ENCODE measurements around the gene SNTA1.
A peak's percentile ranks its signal among the peaks of the same experiment; 100 is the strongest.
"Not testable (repeated sequence)": the region's sequence is repeated elsewhere in the genome, so short reads cannot be mapped to it uniquely, and the experiment has no call there.

SNTA1 gene

GRCh38 chr20:33443512-33444239 lies at the start of gene SNTA1:
Gene SNTA1, minus strand, starts transcription at chr20:33443763. Its CDS starts 143 bp downstream, at chr20:33443620.
- DNase-seq (ENCODE audit: low read depth) = peak; percentile 87

GRCh38 chr20:33490934-33491656 lies 47.5 kb upstream of the SNTA1 start:
- peak; percentile 25 for DNase-seq (ENCODE audit: low read depth)

- DNase-seq (ENCODE audit: low read depth) = peak; percentile 78
These were observed 46.7 kb upstream of the SNTA1 start, which contains the start of gene CBFA2T2 for GRCh38 chr20:33490023-33490933. Gene CBFA2T2, plus strand, starts transcription at chr20:33490096. Its CDS starts 172 bp downstream, at chr20:33490268.

- peak; percentile 99 for DNase-seq (ENCODE audit: low read depth)
These were observed 46.0 kb upstream of the SNTA1 start for GRCh38 chr20:33489495-33490022.

- not testable (repeated sequence) for DNase-seq (ENCODE audit: low read depth)
These were observed 45.3 kb upstream of the SNTA1 start for GRCh38 chr20:33488661-33489494.

- DNase-seq (ENCODE audit: low read depth) = no peak
These were observed 44.6 kb upstream of the SNTA1 start for GRCh38 chr20:33488201-33488600.

GRCh38 chr20:33483186-33483585 lies 39.6 kb upstream of the SNTA1 start:
- DNase-seq (ENCODE audit: low read depth) = not testable (repeated sequence)

GRCh38 chr20:33482581-33482980 lies 39.0 kb upstream of the SNTA1 start:
- DNase-seq (ENCODE audit: low read depth) = no peak

- DNase-seq (ENCODE audit: low read depth) = no peak
These were observed 37.9 kb upstream of the SNTA1 start for GRCh38 chr20:33481431-33481941.

GRCh38 chr20:33480048-33480447 lies 36.5 kb upstream of the SNTA1 start:
- DNase-seq (ENCODE audit: low read depth) = no peak

GRCh38 chr20:33477386-33478234 lies 34.0 kb upstream of the SNTA1 start:
- no peak for DNase-seq (ENCODE audit: low read depth)

- DNase-seq (ENCODE audit: low read depth) = no peak
These were observed 32.0 kb upstream of the SNTA1 start for GRCh38 chr20:33475381-33476152.

GRCh38 chr20:33474963-33475362 lies 31.4 kb upstream of the SNTA1 start:
- DNase-seq (ENCODE audit: low read depth) = no peak

- DNase-seq (ENCODE audit: low read depth) = no peak
These were observed 30.7 kb upstream of the SNTA1 start for GRCh38 chr20:33474097-33474873.

GRCh38 chr20:33472868-33473435 lies 29.4 kb upstream of the SNTA1 start:
- no peak for DNase-seq (ENCODE audit: low read depth)

GRCh38 chr20:33470866-33471265 lies 27.3 kb upstream of the SNTA1 start:
- DNase-seq (ENCODE audit: low read depth) = no peak

- DNase-seq (ENCODE audit: low read depth) = no peak
These were observed 26.9 kb upstream of the SNTA1 start for GRCh38 chr20:33470457-33470856.

- DNase-seq (ENCODE audit: low read depth) = no peak
These were observed 22.7 kb upstream of the SNTA1 start for GRCh38 chr20:33466303-33466646.

Data from ELR (cell line).